NCI-H1436 treated with DMSO at 0.1 percent for 48 hours (cell line): ENCODE results near the gene UBAC2.

Source experiments
- DNase-seq: peaks from one replicate; lab custom pipeline; 2025; lab: John Stamatoyannopoulos, UW

The UBAC2 gene

DNA sequence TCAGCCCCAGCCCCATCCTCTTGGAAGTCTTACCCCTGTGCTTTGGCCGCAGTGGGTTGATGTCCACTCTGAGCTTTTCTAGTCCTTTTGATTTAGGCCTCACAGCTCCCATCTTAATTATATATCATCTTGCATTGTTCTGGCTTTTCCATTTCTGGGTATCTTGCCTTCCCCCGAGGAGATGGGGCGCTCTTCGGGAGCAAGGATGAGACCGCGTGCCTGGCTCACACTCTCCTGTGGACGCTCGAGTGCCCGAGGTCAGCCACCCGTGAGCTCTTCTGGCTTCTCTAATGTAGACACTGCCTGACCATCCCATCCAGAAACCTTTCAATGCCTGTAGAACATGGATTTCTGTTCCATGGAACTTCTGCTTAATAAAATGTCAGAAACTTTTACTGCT, 160.0 kb downstream of the UBAC2 start:
- DNase-seq, result no peak

DNA sequence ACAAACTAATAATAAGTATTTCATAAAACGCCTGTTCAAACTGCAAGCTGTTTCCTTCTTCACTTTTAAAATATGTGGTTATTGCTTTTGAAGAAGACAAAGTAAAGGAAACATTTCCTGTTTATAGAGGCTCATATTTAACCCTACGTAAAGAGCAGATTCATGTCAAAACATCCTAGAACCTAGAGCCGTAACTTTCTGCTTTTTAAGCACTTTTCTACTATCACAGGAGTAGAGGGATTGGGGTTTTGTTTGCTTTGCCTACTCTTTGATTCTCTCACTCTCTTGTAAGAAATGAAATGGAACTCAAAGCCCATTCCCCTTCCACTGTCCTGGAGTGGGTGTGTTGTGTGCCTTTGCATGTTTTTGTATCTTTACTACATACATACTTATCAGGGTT, 160.5 kb downstream of the UBAC2 start:
- no peak for DNase-seq

DNA sequence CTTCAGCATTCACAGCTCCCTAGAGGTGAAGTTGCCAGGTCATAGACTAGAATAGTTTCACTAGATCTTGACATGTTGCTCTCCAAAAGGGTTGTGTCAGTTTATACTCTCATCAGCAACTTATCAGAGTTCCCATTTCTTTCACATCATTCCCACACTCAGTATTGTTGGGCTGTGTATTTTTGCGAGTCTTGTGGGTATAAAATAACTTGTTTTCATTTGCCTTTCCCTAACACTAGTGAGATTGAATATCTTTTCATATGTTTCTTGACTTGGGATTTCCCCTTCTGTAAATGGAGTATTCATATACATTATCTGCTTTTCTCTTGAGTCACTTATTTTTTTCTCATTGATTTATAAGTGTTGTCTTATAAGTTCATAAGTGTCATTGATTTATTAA, 161.7 kb downstream of the UBAC2 start:
- DNase-seq, result no peak

DNA sequence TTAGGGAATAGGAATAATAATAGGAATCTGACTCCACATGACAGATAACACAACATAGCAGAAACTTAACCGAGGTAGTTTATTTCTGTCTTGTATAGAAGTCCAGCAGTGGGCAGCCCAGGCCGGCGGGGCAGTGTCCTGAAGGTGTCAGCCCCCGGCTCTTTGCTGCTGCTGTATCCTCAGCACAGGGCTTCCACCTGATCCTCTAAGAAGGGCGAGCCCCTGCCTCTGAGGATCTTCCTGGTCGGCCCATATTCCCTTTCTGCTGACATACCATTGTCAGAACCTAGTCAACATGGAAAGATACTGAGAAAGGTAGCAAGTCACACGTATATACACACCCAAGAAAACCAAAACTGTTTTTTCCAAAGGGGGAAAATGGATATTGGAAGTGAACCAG, 162.7 kb downstream of the UBAC2 start:
- no peak for DNase-seq

DNA sequence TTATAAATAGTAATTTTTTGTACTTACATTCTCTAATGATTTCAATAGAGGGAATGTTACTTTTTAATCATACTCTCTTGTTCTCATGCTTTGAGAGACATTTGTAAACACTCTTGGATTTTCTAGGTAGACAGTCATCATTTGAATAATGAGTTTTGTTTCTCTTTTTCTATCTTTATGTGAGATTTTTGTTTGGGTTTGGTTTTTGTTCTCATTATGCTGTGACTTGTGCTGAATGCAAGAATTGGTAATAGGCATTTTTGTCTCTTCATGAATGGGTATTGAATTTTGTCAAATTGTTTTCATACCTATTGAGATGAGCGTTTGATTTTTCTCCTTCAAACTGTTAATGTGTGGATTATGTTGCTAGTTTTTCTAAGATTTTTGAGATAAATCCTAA, 163.3 kb downstream of the UBAC2 start:
- no peak for DNase-seq

DNA sequence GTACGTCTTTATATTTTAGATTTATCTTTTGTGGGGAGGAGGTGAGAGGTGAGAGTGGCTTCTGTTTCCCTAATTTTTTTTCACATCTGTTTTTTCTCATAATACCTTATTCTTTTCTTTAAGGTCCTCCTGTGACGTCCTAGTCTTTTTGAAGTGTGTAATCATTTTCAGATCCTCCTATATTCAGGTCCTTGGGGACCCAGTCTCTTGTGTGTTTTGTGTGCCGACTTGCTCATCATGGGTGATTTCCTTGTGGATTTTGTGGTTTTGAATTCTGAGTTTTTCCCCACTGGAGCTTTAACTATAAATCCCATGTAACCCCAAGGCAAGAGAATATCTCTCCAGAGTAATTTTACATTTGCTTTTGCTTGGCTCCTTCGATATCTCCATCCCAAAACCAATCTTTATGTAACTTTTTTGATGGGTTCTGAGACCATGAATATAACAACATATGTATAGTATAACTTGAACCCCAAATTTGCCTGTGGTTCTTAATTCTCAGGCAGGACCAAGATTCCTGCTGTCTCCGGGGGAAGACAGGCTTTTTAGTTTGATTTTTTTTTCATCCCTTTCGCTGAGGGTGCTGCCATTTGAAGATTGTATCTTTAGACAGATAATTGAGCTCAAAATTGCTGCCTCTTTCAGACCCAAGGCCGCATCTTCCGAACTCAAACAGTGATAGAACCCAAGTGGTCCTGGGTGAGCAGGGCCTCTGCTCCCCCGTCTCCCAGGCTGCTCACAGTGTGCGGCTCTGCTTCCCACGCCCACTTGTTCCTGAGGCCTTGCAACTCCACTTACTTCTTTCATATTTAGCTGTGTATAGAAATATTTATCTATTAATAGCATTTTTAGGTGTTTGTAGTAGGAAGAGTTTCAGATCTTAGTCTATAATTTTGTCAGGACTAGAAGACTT, 165.7 kb downstream of the UBAC2 start:
- DNase-seq, result no peak

DNA sequence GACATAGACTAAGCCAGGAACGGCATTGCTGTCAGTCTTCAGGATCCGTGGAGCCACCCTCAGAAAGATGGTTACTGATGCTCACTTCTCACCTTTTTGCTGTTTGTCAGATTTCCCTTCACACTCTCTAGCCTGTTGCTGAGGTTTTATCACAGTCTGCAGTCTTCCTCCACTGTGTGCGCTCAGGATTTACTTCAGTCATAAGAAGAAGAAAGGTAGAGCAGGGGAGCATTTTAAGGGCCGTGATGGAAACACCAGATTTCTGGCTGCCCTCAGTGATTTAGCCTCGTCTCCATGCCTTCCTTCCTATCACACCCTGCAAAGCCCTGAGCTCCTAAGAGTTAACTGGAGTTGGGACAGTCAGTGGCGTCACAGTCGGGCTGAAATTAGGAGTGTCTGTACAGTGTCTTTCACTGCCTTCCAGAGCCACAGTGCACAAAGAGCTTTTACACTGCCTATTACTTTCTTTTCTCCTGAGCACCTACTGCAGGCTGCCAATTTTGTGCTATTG, 166.5 kb downstream of the UBAC2 start:
- DNase-seq, result no peak

DNA sequence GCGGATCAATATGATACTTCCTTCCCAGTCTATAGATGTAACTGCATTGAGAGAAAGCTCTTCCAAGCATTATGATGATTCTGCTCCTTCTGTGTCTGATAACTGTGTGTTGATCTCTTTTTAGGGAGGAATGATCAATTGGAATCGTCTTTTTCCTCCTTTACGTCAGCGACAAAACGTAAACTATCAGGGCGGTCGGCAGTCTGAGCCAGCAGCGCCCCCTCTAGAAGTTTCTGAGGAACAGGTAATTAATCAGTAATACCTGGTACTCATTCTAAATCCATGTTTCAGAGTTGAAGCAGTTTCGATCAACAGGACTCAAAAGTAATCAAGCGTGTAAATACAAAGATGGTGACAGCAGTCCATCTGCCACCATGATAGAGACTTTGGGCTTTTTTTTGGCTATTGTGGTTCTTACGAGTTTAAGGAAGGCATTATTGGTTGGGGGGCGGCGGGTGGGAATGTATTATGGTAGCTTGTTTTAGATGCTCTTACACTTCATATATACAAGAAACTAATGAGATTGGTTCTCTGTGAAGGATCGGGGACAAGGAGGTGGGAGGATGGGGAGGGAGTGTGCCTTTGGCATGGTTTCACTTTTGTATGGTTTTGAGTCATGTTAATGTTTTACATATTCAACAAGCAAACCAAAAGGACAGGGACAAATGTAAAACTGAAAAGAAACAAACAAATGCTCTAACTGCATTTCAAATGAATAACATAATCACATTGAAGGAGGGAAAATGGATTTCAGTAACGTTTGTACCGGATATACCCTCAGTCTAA, 167.2 kb downstream of the UBAC2 start:
- DNase-seq, result no peak

DNA sequence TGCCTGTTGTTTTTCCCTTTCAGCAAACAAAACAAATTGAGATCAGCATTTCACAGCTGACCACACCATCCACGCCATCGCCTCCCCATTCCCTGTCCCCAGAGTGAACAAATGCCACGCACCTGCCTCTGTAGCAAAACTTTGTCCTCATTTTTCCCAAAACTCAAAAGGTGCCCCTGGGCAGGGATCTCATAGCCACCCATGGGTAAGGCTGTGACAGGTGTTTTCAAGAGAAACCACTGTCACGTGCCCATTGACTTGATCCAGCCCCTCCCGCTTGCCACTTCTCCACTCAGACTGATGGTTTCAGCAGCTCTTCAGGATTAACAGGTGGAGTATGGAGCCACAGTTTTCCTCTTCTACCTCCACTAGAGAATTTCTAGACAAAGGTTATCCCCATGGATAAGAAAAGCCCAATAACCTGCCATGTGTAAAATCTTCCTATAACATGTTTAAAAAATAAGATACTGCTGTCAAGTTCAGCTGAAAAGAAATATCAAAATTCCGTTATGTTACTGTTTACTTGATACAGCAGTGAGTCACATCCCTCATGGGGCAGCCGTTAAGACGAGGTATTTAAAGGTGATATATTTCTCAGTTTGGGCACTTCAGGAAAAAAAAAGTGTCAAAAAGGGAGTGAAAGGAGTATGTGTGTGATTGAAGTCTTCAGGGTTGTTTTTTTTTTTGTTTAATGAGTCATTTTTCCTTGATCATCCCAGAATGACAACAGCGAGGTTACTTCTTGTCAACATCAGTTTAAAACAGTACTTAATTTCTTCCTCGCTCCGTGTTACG, 170.0 kb downstream of the UBAC2 start:
- no peak for DNase-seq

DNA sequence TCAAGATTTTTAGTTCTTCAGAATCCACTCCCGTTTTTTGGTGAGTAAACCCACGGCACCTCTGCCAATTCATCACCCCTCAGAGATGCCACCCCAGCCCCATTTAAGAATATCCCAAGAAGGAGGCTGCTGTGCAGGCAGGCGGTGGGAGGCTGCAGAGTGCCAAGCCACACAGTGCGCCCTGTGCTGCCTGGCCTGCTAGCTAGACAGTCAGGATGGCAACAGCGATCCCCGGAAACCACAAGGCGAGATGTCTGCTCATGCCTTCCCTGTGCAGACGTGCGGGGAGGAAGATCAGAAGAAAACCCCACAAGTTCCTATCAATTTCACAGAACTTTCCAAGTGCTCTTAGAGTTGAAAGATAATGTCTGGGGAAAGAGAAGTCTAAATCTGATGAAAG, 171.3 kb downstream of the UBAC2 start:
- no peak for DNase-seq

DNA sequence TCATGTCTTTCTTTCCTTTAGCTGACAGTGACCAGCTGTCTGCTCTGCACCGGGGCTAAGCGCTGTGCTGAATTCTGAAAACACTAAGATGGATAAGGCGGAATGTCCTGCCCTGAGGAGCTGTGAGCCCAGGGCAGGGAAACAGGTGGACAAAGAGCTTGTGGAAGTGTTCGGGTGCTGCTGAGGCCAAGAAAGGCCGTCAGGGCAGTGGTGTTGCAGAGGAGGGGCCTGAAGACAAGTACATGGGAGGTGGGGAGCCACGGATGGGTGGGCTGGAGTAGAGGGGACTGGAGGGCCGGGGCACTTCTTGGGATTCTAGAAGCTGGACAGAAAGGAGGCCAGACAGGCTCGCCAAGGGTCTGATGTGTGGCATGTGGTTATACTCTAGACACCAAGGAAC, 172.8 kb downstream of the UBAC2 start:
- DNase-seq, result no peak

DNA sequence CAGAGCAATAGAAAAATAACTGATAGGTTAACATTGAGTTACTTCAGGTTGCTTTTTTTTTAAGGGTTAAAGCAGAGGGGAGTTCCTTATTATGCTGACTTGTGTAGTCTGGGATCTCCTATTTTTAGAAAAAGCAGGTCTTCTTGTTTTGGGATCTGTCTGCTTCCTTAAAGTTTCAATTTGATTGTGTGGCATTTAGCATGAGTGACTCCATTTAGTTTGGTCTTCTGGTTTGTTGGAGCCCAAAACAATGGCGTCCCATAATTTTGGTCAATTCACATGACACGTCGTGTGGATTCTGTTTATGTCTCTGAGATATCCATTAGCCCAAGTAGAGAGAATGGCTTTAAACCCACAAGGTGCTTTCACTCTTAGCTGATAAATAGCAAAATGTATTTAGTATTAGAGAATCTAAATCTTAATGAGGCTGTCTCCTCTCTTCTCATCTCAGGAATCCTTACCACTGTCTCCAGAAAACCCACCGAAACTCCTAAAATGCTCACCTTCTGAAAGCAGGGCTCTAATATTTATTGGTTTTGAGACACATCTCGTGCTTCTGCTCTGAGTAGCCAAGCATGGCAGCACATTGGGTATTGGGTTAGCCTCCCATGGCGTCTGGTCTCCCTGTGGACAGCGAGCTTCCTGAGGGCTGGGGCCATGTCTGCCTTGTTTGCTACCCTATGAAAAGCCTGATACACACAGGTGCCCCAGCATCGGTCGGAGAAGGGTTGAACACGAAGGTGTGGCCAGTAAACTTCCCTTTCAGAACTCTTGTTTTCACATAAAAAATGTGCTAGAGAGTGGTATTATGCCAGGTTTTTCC, 173.7 kb downstream of the UBAC2 start:
- DNase-seq, result no peak

DNA sequence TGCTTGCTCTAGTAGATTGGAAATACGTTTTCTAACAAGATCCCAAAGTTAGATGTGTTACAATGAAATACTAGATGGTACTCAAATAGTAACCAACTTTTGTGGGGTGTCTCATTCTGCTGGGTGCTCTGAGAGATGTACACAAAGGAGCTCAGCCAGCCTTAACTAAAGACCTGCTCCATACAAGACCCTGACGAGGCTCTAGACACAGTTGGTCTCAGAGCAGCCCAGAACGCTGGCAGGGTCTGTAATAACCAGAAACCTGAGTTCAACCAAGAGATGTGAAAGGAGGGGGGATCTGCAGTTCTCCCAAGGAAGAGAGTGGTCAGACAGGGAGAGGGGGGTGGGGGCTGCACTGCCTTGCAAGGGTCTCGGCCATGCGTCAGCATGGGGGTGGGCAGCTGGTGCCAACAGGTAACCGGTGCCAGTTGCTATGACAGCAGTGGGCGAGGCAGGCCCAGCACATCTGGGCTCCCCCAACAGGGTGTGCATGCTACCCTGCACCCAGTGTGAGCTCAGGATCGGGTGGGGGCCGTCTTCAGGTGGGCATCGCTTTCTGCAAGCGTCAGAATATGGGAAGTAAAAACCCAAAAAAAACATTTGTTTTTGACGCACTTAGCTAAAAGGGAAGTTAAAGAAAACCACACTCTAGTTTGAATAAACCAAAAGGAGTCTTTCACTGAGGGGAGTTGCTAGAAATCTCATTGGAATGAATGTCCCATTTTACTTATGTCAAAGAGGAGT, 174.5 kb downstream of the UBAC2 start:
- DNase-seq, result no peak

DNA sequence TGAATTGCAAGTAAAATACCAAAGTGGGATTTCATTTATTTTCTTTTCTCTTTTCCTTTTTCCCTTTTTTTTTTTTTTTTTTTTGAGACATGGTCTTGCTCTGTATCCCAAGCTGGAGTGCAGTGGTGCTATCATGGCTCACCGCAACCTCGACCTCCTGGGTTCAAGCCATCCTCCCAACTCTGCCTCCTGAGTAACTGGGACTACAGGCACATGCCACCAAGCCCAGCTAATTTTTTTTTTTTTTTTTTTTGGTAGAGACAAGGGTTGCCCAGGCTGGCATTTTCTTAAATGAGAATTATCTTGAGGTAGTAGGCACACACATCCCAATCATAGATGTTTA, 175.1 kb downstream of the UBAC2 start:
- no peak for DNase-seq

DNA sequence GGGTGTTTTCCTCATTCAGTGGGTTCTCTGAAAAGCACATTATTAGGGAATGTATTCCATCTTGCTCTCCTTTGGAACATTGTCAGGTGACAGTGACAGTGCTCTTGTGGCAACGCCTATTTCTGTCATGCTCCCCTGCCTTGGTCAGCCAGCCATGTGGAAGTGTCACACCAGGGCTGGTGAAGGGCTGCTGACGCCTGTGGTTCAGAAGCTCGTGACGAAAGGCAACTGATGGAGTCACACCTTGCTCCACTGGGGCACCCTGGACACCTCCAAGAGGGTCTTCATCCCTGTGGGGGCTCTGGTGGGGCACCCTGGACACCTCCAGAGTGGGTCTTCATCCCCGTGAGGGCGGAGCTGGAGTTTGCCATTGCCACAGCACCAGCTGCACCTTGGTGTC, 175.5 kb downstream of the UBAC2 start:
- no peak for DNase-seq

DNA sequence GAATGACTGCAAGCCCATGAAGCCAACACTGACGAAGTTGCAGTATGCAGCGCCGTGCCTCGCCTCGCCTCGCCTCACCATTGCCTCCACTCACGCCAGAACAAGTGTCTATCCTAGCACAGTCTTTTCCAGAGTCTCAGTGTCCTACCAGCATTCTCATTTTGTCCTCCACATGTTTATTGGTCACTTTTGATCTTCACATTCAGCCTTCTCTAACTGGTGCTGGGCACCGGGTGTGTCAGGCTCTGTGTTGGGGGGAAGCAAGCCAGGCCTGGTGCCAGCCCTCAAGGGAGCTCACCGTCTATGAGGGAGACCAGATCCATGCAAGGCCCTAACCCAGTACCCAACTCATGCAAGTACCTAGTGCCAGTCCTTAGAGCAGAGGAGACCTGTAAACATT, 176.3 kb downstream of the UBAC2 start:
- no peak for DNase-seq

DNA sequence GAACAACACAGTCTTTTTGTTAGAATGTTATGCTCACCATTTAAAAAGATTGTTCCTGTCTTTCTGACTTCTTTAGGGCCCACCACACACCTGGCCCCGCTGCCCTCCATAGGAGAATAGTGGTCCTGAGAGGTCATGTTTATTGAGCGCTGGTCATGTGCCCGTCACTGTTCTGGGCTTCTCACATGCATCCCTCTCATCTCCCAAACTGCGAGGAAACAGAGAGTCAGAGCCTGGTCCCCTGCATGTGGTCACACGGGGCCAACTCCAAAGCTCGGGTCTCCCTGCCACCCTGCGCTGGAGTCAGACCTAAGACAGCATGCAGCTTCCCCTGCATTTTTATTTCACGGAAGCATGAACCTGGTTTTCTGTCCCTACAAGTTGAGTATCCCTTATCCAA, 177.0 kb downstream of the UBAC2 start:
- no peak for DNase-seq

DNA sequence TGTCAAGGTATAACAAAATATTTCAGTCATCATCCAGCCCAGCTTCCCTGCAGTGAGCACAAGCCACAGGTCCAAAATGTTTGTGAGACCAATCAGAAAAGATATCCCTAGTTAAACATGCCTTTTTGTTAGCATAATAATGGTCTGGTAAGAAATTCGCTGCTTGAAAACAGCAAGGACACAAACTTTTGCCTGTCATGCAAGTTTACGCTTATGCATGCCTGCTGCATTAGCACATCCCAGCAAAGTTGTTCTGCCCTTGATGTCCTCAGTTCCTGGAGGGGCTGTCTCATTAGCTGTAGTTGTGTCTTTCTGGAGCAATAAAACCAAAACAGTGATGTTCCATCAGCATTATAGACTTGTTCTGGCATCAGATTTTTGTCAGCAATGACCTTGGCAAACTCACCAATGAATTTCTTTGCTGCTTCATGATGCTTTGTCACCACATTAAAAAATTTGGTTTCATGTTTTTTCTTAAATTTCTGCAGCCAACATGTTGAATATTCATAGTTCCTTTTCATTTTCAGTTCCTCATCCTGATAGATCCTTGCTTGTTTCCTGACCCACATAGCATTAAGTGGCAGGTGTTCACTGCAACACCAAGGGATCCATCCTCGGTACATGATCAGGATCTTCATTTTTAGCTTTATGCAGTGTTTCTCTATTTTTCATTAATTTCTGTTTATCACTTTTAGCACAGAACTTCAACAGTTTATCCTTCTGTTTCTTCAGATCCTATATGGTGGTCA, 178.5 kb downstream of the UBAC2 start:
- DNase-seq, result no peak

DNA sequence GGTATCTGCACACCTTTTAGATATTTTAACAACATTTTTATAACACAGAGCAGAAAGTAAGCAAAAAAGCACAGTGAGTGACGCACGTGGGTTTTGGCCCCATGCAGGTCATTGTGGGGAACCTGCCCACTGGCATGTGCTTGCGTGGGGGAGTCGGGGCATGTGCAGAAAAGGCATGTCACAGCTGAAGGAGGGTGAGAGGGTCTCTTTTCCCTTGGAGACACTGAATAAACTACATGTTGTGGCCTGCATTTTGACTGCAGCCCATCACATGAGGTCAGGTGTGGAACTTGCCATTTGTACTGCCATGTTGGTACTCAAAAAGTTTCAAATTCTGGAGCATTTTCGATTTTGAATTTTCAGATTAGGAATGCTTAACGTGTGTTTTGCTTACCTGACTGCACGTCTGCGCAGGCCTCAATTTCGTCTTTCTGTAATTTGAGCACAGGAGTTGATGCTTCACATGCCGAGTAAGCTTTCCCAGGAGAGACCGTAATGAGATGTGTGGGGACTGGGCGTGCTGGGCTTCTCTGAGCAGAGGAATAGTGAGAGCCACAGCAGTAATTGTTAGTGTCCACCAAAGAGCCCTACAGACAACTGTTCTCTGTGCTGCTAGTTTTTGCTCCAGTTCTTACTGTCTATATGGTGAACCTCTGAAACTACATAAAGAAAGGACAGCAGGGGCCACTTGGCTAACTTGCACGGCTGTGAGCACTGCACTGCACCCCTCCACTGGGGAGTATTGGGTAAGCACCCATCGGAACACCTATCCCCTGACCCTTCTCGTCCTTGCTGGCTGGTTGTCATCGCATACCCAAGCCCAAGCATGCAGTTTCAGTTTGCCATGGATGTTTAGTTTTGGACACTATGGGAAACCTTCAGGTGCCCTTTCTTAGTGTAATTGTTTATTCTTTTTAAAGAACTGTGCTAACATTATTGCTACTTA, 179.5 kb downstream of the UBAC2 start:
- DNase-seq, result no peak
